Measurements from ENCODE around the gene ABLIM1. TPM values are rescaled to one million over a fixed set of nuclear protein-coding genes. Genes with fewer than 3 reads are reported as not detected.

Gene ABLIM1
- total RNA-seq, 1 experiment from 2014 or later: 274 TPM

GRCh38 chr10:114561008-114561523, 97.0 kb downstream of the ABLIM1 start:
- in situ Hi-C loops (cut with HindIII; ENCODE audit: low pct_unique_long_range_greater_than_20kb, low sequenced_read_pairs) (no loop called here), intact Hi-C loops (cut with micrococcal nuclease; ENCODE audit: unreplicated experiment) (no loop called here)
- H3K9me3 ChIP-seq (ENCODE audit: control insufficient read depth, insufficient read depth, low read depth, low read length): peaks cover 13% of the 10 kb centered on the region
- DNase-seq (ENCODE audit: low read depth, low spot score) (no peak), ATAC-seq (no peak)
- no peak overlapping the region for H3K27ac ChIP-seq (ENCODE audit: low read length)
- CTCF ChIA-PET: no interaction called here
- no peak overlapping the region for H3K4me3 ChIP-seq (ENCODE audit: low read depth in 2 of 2, low read length in 2 of 2)
- TF ChIP-seq REST (IDR thresholded peaks at IDR 0.05; ENCODE audit: insufficient read depth in 1 of 2, low read depth in 2 of 2, low read length in 1 of 2) (no peak), TCF7L2 (IDR thresholded peaks at IDR 0.05; ENCODE audit: low read depth, low read length) (no peak), SIN3A (IDR thresholded peaks at IDR 0.05; ENCODE audit: borderline replicate concordance, insufficient read depth, low read depth, low read length) (no peak), POLR2AphosphoS5 (IDR thresholded peaks at IDR 0.05; ENCODE audit: low read depth, low read length) (no peak)
- TF ChIP-seq, protein P1, sequence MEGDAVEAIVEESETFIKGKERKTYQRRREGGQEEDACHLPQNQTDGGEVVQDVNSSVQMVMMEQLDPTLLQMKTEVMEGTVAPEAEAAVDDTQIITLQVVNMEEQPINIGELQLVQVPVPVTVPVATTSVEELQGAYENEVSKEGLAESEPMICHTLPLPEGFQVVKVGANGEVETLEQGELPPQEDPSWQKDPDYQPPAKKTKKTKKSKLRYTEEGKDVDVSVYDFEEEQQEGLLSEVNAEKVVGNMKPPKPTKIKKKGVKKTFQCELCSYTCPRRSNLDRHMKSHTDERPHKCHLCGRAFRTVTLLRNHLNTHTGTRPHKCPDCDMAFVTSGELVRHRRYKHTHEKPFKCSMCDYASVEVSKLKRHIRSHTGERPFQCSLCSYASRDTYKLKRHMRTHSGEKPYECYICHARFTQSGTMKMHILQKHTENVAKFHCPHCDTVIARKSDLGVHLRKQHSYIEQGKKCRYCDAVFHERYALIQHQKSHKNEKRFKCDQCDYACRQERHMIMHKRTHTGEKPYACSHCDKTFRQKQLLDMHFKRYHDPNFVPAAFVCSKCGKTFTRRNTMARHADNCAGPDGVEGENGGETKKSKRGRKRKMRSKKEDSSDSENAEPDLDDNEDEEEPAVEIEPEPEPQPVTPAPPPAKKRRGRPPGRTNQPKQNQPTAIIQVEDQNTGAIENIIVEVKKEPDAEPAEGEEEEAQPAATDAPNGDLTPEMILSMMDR (IDR thresholded peaks at IDR 0.05): no peak
- peaks cover 6% of the 10 kb centered on the region; the same call in 1 of the 2 replicates for H3K36me3 ChIP-seq (ENCODE audit: control insufficient read depth, insufficient read depth, low read length)
- H3K27me3 ChIP-seq (ENCODE audit: control insufficient read depth, insufficient read depth, low read length): no peaks in the 10 kb centered on the region
- BruUV-seq (replicated peaks): no TSS peak
- POLR2A ChIA-PET: no interaction called here
- no peaks in the 10 kb centered on the region for H3K4me1 ChIP-seq (ENCODE audit: control insufficient read depth, insufficient read depth, low read length)

- no peak overlapping the region for H3K27ac ChIP-seq (ENCODE audit: low read length)
- no peak overlapping the region for H3K4me3 ChIP-seq (ENCODE audit: low read depth in 2 of 2, low read length in 2 of 2)
- peaks cover 13% of the 10 kb centered on the region for H3K9me3 ChIP-seq (ENCODE audit: control insufficient read depth, insufficient read depth, low read depth, low read length)
- POLR2A ChIA-PET: no interaction called here
- H3K36me3 ChIP-seq (ENCODE audit: control insufficient read depth, insufficient read depth, low read length): peaks cover 2% of the 10 kb centered on the region; the same call in 1 of the 2 replicates
- H3K4me1 ChIP-seq (ENCODE audit: control insufficient read depth, insufficient read depth, low read length): no peaks in the 10 kb centered on the region
- CTCF ChIA-PET: interaction anchor here (0.6 kb wide), 1 partner anchor 144 kb away, joined by 5 read pairs; no protein-coding TSS in a partner anchor
- no TSS peak for BruUV-seq (replicated peaks)
- intact Hi-C loops (cut with micrococcal nuclease; ENCODE audit: unreplicated experiment): no loop called here
- no peak for DNase-seq (ENCODE audit: low read depth, low spot score)
- TF ChIP-seq REST (IDR thresholded peaks at IDR 0.05; ENCODE audit: insufficient read depth in 1 of 2, low read depth in 2 of 2, low read length in 1 of 2) (no peak), POLR2AphosphoS5 (IDR thresholded peaks at IDR 0.05; ENCODE audit: low read depth, low read length) (no peak), TCF7L2 (IDR thresholded peaks at IDR 0.05; ENCODE audit: low read depth, low read length) (no peak), SIN3A (IDR thresholded peaks at IDR 0.05; ENCODE audit: borderline replicate concordance, insufficient read depth, low read depth, low read length) (no peak)
- TF ChIP-seq, protein P1 (IDR thresholded peaks at IDR 0.05): no peak
- no peak for ATAC-seq
- in situ Hi-C loops (cut with HindIII; ENCODE audit: low pct_unique_long_range_greater_than_20kb, low sequenced_read_pairs): no loop called here
- H3K27me3 ChIP-seq (ENCODE audit: control insufficient read depth, insufficient read depth, low read length): no peaks in the 10 kb centered on the region
These were observed 97.9 kb downstream of the ABLIM1 start for GRCh38 chr10:114560144-114560543.

All from Panc1 (cell line).